ENCODE results near the gene BMX. TPM values are rescaled to one million over a fixed set of nuclear protein-coding genes. Genes with fewer than 3 reads are reported as not detected.

BMX gene
- total RNA-seq, 1 experiment from 2014 or later: not detected

DNA sequence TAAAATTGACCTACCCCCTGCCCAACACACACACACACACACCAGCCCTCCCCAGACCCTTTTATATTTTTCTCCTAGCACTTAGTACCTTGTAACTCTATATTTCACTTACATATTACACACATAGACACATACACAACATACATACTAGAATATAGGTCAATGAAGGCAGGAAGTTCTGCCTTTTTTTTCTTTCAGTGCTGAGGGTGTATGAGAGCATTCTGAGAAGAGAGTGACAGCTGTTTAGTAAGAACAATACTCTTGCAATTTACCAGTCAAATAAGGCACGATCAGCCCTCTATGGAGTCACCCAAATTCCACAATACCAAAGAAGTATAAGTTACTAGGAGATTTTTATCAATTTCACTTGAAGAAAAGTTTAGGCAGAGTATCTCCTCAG, 66.7 kb downstream of the BMX start:
- DNase-seq (ENCODE audit: extremely low read depth, low read depth): no peak

GRCh38 chrX:15567886-15568616, 67.4 kb downstream of the BMX start:
- no peak for DNase-seq (ENCODE audit: extremely low read depth, low read depth)

DNA sequence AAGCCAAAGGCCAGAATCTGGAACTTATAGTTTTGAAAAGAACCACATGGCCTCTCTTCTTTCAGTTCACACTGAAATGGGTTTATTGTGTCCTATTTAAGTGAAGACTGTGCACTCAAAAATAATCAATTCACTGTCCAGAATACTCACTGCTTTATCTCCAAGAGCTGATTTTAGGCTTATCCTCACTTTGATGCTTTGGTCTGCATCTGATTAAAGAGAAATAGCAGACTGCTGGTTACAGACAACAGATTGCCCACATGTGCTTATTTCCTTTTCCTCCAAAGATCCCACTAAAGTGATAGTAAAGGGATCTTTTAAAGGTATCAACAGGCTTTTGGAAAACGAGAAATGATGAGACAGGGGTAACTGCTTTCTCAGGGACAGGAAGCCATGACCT, 69.5 kb downstream of the BMX start:
- DNase-seq (ENCODE audit: extremely low read depth, low read depth): no peak

DNA sequence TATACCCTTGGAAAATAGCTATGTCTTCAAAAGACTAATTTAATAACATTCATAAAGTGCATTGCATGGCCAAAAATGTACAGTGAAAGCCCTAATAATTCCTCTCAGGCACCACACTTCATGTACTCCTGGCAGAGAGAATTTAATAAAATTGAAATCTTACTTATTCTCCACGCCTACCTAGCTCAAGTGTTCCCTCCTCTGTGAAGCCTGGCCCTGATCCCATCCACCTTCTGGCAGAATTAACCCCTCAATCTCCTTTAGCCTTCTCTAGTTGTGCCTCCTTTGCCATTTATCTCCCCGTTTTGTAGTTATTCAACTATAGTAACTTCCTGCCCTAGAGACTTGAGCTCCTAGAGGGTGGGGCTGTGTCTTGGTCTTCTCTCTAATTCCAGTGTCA, 73.4 kb downstream of the BMX start:
- DNase-seq (ENCODE audit: extremely low read depth, low read depth): no peak

- DNase-seq (ENCODE audit: extremely low read depth, low read depth): no peak
Observed at GRCh38 chrX:15576019-15576418, 75.4 kb downstream of the BMX start.

GRCh38 chrX:15579778-15580747, 79.5 kb downstream of the BMX start:
- no peak for DNase-seq (ENCODE audit: extremely low read depth, low read depth)

- DNase-seq (ENCODE audit: extremely low read depth, low read depth): no peak
Observed at GRCh38 chrX:15594371-15594770, 93.8 kb downstream of the BMX start.

DNA sequence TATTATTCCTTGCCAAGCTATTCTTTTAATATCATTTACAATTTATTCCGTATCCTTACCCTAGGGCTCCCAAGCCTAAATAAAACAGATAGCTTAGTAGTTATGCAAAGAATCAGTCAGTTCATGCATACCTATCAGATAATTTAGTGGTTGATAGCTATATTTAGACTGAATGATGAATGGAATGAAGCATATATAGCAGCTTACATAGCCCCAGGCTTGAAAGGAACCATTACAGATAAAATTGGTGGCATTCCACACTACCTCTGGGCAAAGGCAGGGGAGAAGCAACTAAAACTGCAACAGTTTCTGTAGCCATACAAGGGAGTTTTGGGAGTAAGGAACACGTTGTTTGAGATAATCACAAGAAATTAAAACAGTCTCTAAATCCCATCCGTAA, 97.4 kb downstream of the BMX start:
- DNase-seq (ENCODE audit: extremely low read depth, low read depth): no peak

DNA sequence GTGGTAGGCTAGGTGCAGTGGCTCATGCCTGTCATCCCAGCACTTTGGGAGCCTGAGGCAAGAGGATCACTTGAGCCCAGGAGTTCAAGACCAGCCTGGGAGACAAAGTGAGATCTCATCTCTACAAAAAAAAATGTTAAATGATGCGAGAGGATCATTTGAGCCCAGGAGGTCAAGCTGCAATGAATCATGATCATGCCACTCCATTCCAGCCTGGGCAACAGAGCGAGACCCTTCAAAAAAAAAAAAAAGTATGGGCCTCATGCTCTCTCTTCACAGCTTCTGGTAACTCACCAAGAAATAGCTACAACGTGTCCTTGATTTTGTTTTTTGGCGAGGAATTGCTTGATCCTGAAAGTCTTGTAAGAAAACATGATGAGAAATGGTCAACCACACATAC, 98.9 kb downstream of the BMX start:
- no peak for DNase-seq (ENCODE audit: extremely low read depth, low read depth)

- no peak for DNase-seq (ENCODE audit: extremely low read depth, low read depth)
Observed at GRCh38 chrX:15600049-15600448, 99.4 kb downstream of the BMX start.

GRCh38 chrX:15600745-15601144, 100.1 kb downstream of the BMX start, which contains the start of gene ACE2:
Gene ACE2 (minus strand): TSS chrX:15600960. CDS start chrX:15600911, 49 bp downstream.
- no peak for DNase-seq (ENCODE audit: extremely low read depth, low read depth)

- DNase-seq (ENCODE audit: extremely low read depth, low read depth): no peak
Observed at GRCh38 chrX:15601932-15602331, 101.3 kb downstream of the BMX start.

DNA sequence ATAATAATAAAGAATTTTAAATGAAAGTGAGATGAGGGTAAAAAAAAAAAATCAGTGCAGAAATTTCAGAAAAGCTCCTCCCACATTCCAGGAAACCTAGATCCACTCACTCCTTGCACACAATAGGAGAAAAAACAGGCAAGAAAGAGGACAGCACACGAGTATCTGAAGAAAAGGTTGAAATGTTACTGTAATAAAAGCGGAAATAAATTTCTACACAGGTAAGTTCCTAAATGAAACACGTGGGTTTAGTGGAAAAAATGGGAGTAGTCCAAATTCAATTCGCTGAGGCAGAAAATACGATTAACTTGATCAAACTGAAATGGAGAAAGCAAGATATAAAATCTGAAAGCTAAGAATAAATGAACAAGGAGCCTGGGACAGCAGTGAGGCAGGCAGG, 102.2 kb downstream of the BMX start:
- DNase-seq (ENCODE audit: extremely low read depth, low read depth): no peak

GRCh38 chrX:15605226-15605625, 104.6 kb downstream of the BMX start:
- DNase-seq (ENCODE audit: extremely low read depth, low read depth): no peak

Other genes with a start within 250 kb of the BMX start
- 24.5 and 28.4 TPM in 2 replicates for gene ASB9, start 230.7 kb upstream of the BMX start, total RNA-seq (2014; rRNA removed; shearing (Covaris generic))
- not detected in 2 replicates for gene ASB11, start 185.2 kb upstream of the BMX start, total RNA-seq (2014; rRNA removed; shearing (Covaris generic))
- gene PIGA, start 165.3 kb upstream of the BMX start, total RNA-seq (2014; rRNA removed; shearing (Covaris generic)): 19.9 and 23.9 TPM in 2 replicates
- gene VEGFD, start 116.4 kb upstream of the BMX start, total RNA-seq (2014; rRNA removed; shearing (Covaris generic)): 2.3 and 2.9 TPM in 2 replicates
- gene PIR, start 7.5 kb upstream of the BMX start, total RNA-seq (2014; rRNA removed; shearing (Covaris generic)): 179 and 186 TPM in 2 replicates
- 0.12 and 0.55 TPM in 2 replicates for gene ACE2, start 100.2 kb downstream of the BMX start, total RNA-seq (2014; rRNA removed; shearing (Covaris generic))
- gene CLTRN, start 164.0 kb downstream of the BMX start, total RNA-seq (2014; rRNA removed; shearing (Covaris generic)): 6.6 and 7.7 TPM in 2 replicates
- gene CA5B, start 237.5 kb downstream of the BMX start, total RNA-seq (2014; rRNA removed; shearing (Covaris generic)): 11.0 and 13.8 TPM in 2 replicates